GM18907 (cell line): ENCODE data around the gene SRGAP2C.
"Not testable (repeated sequence)": the region's sequence is repeated elsewhere in the genome, so short reads cannot be mapped to it uniquely, and the experiment has no call there.

ENCODE experiments used
- ATAC-seq: cut with Tn5 transposase; IDR thresholded peaks from one replicate; pipeline ENCODE4 v1.9.1; 2021; ENCODE audit warnings: mild to moderate bottlenecking, moderate library complexity; ENCODE audit not compliant: unreplicated experiment

Gene SRGAP2C

GRCh38 chr1:121408354-121408753 lies 223.6 kb downstream of the SRGAP2C start:
- no peak for ATAC-seq

GRCh38 chr1:121413821-121414220 lies 229.0 kb downstream of the SRGAP2C start:
- ATAC-seq, result no peak

- ATAC-seq, result no peak
These were observed 230.1 kb downstream of the SRGAP2C start for GRCh38 chr1:121414905-121415304.

- no peak for ATAC-seq
These were observed 232.6 kb downstream of the SRGAP2C start for GRCh38 chr1:121417325-121417923.

GRCh38 chr1:121418369-121419049 lies 233.7 kb downstream of the SRGAP2C start:
- no peak for ATAC-seq

- ATAC-seq, result not testable (repeated sequence)
These were observed 234.4 kb downstream of the SRGAP2C start for GRCh38 chr1:121419050-121419615.

GRCh38 chr1:121421490-121421889 lies 236.7 kb downstream of the SRGAP2C start:
- ATAC-seq, result not testable (repeated sequence)

- ATAC-seq, result not testable (repeated sequence)
These were observed 239.2 kb downstream of the SRGAP2C start for GRCh38 chr1:121423956-121424355.

GRCh38 chr1:121433517-121433916 lies 248.7 kb downstream of the SRGAP2C start:
- ATAC-seq, result not testable (repeated sequence)

GRCh38 chr1:121438862-121439261 lies 254.1 kb downstream of the SRGAP2C start:
- not testable (repeated sequence) for ATAC-seq

- no peak for ATAC-seq
These were observed 256.2 kb downstream of the SRGAP2C start for GRCh38 chr1:121440993-121441392.
